Activated T-helper 2 cell treated with anti-CD3 and anti-CD28 coated beads, Interferon-gamma antibody, Interleukin-2, Interleukin-4, amounts not matched to agents 10 μg/mL and 5 μg/mL and 100 μg/mL, durations not matched to agents 14 hours and 24 hours and 36 hours (primary cell): ENCODE data around the gene TTC28. TPM values are rescaled to one million over a fixed set of nuclear protein-coding genes. Genes with fewer than 3 reads are reported as not detected.
"Not testable (repeated sequence)": the region's sequence is repeated elsewhere in the genome, so short reads cannot be mapped to it uniquely, and the experiment has no call there.

Source experiments
- DNase-seq: peaks from one replicate; pipeline ENCODE4 v3.0.0; 2021; ENCODE audit warnings: low spot score
- H3K27ac Mint-ChIP-seq: one replicate; pipeline ENCODE4 v1.8.0; 2021; ENCODE audit warnings: mixed read lengths
- H3K27me3 Mint-ChIP-seq: one replicate; pipeline ENCODE4 v1.8.0; 2021; ENCODE audit warnings: low read depth, mixed read lengths
- H3K36me3 Mint-ChIP-seq: one replicate; pipeline ENCODE4 v1.8.0; 2021; ENCODE audit warnings: low read depth, mixed read lengths
- H3K4me1 Mint-ChIP-seq: one replicate; pipeline ENCODE4 v1.8.0; 2021; ENCODE audit warnings: low read depth, mixed read lengths
- H3K4me3 Mint-ChIP-seq: one replicate; pipeline ENCODE4 v1.8.0; 2021; ENCODE audit warnings: low read depth, mild to moderate bottlenecking, moderate library complexity, mixed read lengths
- H3K9me3 Mint-ChIP-seq: one replicate; pipeline ENCODE4 v1.8.0; 2021; ENCODE audit warnings: mixed read lengths
- intact Hi-C: fragments of 100-400 bp; cut with micrococcal nuclease; formaldehyde crosslinking; loops from one replicate; pipeline ENCODE4 v1.15.1; 2023
- total RNA-seq: library from RNA; stranded (reverse); gene quantifications from 2 replicates; pipeline ENCODE4 v1.2.3, GENCODE V29; 2022

TTC28 gene
- total RNA-seq, 1 donor from 2014 or later: 0.82 TPM

- intact Hi-C loops: loop anchor here (10.0 kb wide), 1 partner anchor 869 kb away; the partner anchor contains the start of genes EWSR1 and RHBDD3
- H3K4me1 Mint-ChIP-seq: peaks cover 49% of the 10 kb centered on the region
- no peak overlapping the region for H3K4me3 Mint-ChIP-seq
- H3K27me3 Mint-ChIP-seq: no peaks in the 10 kb centered on the region
- H3K27ac Mint-ChIP-seq: peak overlapping the region; percentile 62
- DNase-seq: no peak
- peaks cover 4% of the 10 kb centered on the region for H3K36me3 Mint-ChIP-seq
- peaks cover 5% of the 10 kb centered on the region for H3K9me3 Mint-ChIP-seq
These were observed 284.1 kb downstream of the TTC28 start for GRCh38 chr22:28395520-28395919.

- Mint-ChIP-seq H3K36me3 (peaks cover 4% of the 10 kb centered on the region), H3K27ac (peak overlapping the region; percentile 21), H3K4me1 (peaks cover 44% of the 10 kb centered on the region), H3K4me3 (no peak overlapping the region), H3K27me3 (no peaks in the 10 kb centered on the region), H3K9me3 (peaks cover 5% of the 10 kb centered on the region)
- no peak for DNase-seq
- intact Hi-C loops: loop anchor here (10.0 kb wide), 1 partner anchor 870 kb away; the partner anchor contains the start of genes EWSR1 and RHBDD3
These were observed 285.0 kb downstream of the TTC28 start for GRCh38 chr22:28394513-28395110.

GRCh38 chr22:28381429-28382167 lies 298.0 kb downstream of the TTC28 start:
- H3K4me1 Mint-ChIP-seq: peaks cover 11% of the 10 kb centered on the region
- no peak overlapping the region for H3K4me3 Mint-ChIP-seq
- no peaks in the 10 kb centered on the region for H3K27me3 Mint-ChIP-seq
- no peak for DNase-seq
- no peaks in the 10 kb centered on the region for H3K36me3 Mint-ChIP-seq
- intact Hi-C loops: no loop called here
- no peak overlapping the region for H3K27ac Mint-ChIP-seq
- no peaks in the 10 kb centered on the region for H3K9me3 Mint-ChIP-seq

DNA sequence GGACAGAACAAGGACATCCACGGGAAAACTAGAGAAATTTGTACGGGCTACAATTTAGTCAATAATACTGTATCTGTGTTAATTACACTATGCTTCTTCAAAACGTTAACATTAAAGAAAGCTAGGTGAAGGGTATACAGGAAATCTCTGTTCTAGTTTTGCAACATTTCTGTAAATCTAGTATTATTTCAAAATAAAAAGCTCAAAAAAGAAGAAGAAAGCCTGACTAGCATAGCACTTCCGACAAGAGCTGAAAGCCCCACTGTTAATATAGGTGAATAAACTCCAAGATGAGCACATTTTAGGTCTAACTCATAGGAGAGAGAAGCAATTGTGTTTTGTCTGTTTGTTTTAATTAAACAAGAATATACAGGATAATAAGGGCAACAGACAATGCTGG lies 299.7 kb downstream of the TTC28 start:
- DNase-seq: no peak
- intact Hi-C loops: loop anchor here (1.0 kb wide), 2 partner anchors 16 to 19 kb away; no protein-coding TSS in a partner anchor
- H3K27me3 Mint-ChIP-seq: no peaks in the 10 kb centered on the region
- H3K4me1 Mint-ChIP-seq: peaks cover 18% of the 10 kb centered on the region
- H3K4me3 Mint-ChIP-seq: no peak overlapping the region
- no peaks in the 10 kb centered on the region for H3K9me3 Mint-ChIP-seq
- no peak overlapping the region for H3K27ac Mint-ChIP-seq
- no peaks in the 10 kb centered on the region for H3K36me3 Mint-ChIP-seq

DNA sequence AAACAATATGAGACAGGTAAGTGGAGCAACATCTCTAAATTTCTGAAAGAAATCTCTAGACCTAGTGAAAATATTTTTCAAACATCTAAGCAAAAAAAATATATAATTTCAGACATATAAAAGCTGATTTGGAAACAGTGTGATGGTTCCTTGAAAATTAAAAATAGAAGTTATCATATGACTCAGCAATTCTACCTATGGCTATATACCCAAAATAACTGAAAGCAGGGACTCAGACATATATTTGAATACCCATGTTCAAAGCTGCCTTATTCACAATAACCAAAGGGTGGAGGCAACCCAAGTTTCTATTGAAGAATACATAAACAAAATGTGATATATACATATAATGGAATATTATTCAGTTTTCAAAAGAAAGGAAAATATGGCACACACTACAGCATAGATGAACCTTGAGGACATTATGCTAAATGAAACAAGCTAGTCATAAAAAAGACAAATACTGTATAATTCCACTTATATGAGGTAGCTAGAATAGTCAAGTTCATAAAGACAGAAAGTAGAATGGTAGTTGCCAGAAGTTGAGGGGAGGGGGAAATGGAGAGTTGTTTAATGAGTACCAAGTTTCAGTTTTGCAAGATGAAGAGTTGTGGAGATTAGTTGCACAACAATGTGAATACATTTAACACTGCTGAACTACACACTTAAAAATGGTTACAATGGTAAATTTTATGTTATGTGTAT lies 300.4 kb downstream of the TTC28 start:
- Mint-ChIP-seq H3K27ac (peak overlapping the region; percentile 33), H3K36me3 (no peaks in the 10 kb centered on the region), H3K4me1 (peaks cover 20% of the 10 kb centered on the region), H3K27me3 (no peaks in the 10 kb centered on the region), H3K4me3 (no peak overlapping the region), H3K9me3 (no peaks in the 10 kb centered on the region)
- intact Hi-C loops: loop anchor here (1.0 kb wide), 2 partner anchors 17 to 18 kb away; no protein-coding TSS in a partner anchor
- no peak for DNase-seq

GRCh38 chr22:28375761-28376534 lies 303.7 kb downstream of the TTC28 start:
- Mint-ChIP-seq H3K27me3 (no peaks in the 10 kb centered on the region), H3K4me1 (peaks cover 37% of the 10 kb centered on the region), H3K36me3 (no peaks in the 10 kb centered on the region), H3K27ac (no peak overlapping the region), H3K9me3 (no peaks in the 10 kb centered on the region), H3K4me3 (no peak overlapping the region)
- intact Hi-C loops: no loop called here
- DNase-seq: no peak

GRCh38 chr22:28373831-28374230 lies 305.8 kb downstream of the TTC28 start:
- Mint-ChIP-seq H3K4me3 (no peak overlapping the region), H3K27me3 (no peaks in the 10 kb centered on the region), H3K36me3 (no peaks in the 10 kb centered on the region), H3K4me1 (peaks cover 50% of the 10 kb centered on the region), H3K9me3 (peaks cover 3% of the 10 kb centered on the region), H3K27ac (no peak overlapping the region)
- intact Hi-C loops: loop anchor here (5.0 kb wide), 1 partner anchor 68 kb away; no protein-coding TSS in a partner anchor
- DNase-seq: no peak

DNA sequence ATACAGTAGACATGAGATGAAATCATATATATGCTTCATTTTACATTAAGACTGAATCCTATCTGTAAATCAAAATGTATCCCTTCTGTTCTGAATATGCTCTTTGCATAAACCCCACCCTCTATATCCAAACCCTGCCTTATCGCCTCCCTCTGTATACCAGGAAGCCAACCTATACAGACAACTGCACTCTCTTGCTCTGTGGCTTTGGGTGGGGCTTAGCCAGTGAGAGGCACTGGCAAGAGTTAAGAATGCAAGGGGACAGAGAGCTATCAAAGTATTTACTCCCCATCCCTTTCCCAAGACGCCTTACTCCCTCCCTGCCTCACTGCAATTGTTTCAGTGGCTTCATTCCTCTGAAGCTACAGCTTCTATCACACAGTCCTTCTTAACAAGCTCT lies 309.8 kb downstream of the TTC28 start:
- Mint-ChIP-seq H3K9me3 (peaks cover 22% of the 10 kb centered on the region), H3K27me3 (no peaks in the 10 kb centered on the region), H3K4me3 (no peak overlapping the region), H3K27ac (peak overlapping the region; percentile 30), H3K4me1 (peaks cover 48% of the 10 kb centered on the region), H3K36me3 (peaks cover 5% of the 10 kb centered on the region)
- intact Hi-C loops: loop anchor here (5.0 kb wide), 1 partner anchor 72 kb away; no protein-coding TSS in a partner anchor
- peak; percentile 38 for DNase-seq

DNA sequence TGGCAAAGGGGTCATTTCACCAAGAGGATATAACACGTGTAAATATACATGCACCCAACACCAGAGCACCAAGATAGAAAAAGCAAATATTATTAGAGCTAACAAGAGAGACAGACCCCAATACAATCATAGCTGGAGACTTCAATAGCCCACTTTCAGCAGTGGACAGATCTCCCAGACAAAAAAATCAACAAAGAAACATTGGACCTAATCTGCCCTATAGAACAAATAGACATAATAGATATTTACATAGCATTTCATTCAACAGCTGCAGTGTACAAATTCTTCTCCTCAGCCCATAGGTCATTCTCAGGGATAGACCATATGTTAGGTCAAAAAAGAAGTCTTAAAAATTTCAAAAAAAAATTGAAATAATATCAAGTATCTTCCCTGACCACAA lies 312.8 kb downstream of the TTC28 start:
- no peak overlapping the region for H3K4me3 Mint-ChIP-seq
- no peak overlapping the region for H3K27ac Mint-ChIP-seq
- peaks cover 45% of the 10 kb centered on the region for H3K9me3 Mint-ChIP-seq
- H3K4me1 Mint-ChIP-seq: peaks cover 27% of the 10 kb centered on the region
- DNase-seq: no peak
- no peaks in the 10 kb centered on the region for H3K27me3 Mint-ChIP-seq
- intact Hi-C loops: no loop called here
- H3K36me3 Mint-ChIP-seq: peaks cover 15% of the 10 kb centered on the region

DNA sequence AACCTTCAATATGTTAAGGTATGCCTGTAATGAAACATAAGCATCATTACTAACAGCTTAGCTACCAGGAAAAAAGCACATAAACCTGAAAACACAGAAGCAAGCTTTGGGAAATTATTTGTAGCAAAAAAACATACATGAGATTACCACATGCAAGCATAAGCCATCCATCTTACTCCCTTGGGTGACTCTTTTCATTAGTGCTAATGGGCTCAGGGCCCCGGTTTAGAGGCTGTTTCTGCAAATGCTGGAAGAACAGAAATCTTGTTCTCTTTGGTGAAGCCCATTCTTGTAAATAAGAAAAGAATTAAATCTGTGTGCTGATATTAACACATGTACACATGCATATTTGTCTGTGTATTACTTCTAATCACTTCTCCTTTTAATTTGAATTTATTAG lies 314.3 kb downstream of the TTC28 start:
- Mint-ChIP-seq H3K4me3 (no peak overlapping the region), H3K4me1 (peaks cover 29% of the 10 kb centered on the region), H3K27me3 (no peaks in the 10 kb centered on the region), H3K27ac (no peak overlapping the region), H3K9me3 (peaks cover 55% of the 10 kb centered on the region), H3K36me3 (peaks cover 24% of the 10 kb centered on the region)
- no peak for DNase-seq
- intact Hi-C loops: no loop called here

- peaks cover 24% of the 10 kb centered on the region for H3K36me3 Mint-ChIP-seq
- intact Hi-C loops: not testable (repeated sequence)
- peaks cover 55% of the 10 kb centered on the region for H3K9me3 Mint-ChIP-seq
These were observed 315.5 kb downstream of the TTC28 start for GRCh38 chr22:28364105-28364504.

DNA sequence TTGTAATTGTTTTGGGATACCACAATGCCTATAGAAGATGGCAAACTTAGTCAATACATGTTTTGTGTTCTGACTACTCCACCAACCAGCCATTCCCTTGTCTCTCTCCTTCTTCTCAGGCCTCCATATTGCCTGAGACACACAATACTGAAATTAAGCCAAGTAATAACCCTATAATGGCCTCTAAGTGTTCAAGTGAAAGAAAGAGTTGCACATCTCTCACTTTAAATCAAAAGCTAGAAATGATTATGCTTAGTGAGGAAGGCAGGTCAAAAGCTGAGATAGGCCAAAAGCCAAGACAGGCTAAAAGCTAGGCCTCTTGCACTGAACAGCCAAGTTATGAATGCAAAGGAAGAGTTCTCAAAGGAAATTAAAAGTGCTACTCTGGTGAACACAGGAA lies 318.7 kb downstream of the TTC28 start:
- intact Hi-C loops: loop anchor here (1.0 to 2.0 kb wide), 3 partner anchors 18 to 36 kb away; no protein-coding TSS in a partner anchor
- Mint-ChIP-seq H3K36me3 (peaks cover 19% of the 10 kb centered on the region), H3K4me3 (no peak overlapping the region), H3K27ac (peak overlapping the region; percentile 64), H3K9me3 (peaks cover 33% of the 10 kb centered on the region), H3K27me3 (no peaks in the 10 kb centered on the region), H3K4me1 (peaks cover 19% of the 10 kb centered on the region)
- no peak for DNase-seq

More at GRCh38 chr22:28364105-28364504, 315.5 kb downstream of the TTC28 start:
- H3K4me3 Mint-ChIP-seq, DNase-seq, H3K27ac Mint-ChIP-seq, H3K27me3 Mint-ChIP-seq: not testable (repeated sequence)
- peaks cover 25% of the 10 kb centered on the region for H3K4me1 Mint-ChIP-seq
